ENCODE results near the gene FYB1. TPM values are rescaled to one million over a fixed set of nuclear protein-coding genes. Genes with fewer than 3 reads are reported as not detected.

The FYB1 gene
- total RNA-seq, 2 experiments from 2014 or later = 0.16 TPM; not detected in 1

DNA sequence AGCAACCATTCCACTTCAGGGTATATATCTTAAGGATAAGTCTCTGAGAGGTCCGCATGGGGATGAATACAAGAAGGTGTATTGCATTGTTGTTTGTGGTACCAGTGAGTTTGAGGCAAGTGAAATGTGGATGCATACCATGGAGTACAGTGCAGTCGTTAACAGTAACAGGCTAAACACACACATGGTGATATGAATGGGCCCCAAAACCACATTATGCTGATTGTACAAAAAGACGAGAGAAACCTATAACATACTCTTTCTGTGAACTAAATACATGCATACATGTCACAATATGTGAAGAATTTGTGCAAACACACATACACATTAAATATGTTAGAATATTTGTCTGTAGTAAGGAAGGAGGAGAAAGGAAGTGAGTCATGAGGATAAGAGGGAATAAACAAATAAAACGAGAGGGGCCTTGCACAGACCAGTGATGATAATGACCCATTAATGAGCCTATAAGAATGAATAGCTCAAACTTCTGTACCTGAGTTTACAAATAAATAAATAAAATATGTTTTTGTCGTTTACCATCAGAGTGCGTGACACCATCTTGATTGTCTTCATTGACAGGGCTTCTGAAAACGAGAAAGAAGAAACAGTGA is 78.7 kb downstream of the FYB1 start:
- H3K27ac ChIP-seq (ENCODE audit: low read depth, low read length, poor library complexity, severe bottlenecking) = no peak overlapping the region
- ChIA-PET CTCF (ENCODE audit: unreplicated experiment) (no interaction called here), POLR2A (interaction anchor here (0.8 kb wide), 1 partner anchor 40 kb away, joined by 3 read pairs; no protein-coding TSS in a partner anchor)
- H3K9me3 ChIP-seq (ENCODE audit: low read length) = no peaks in the 10 kb centered on the region
- DNase-seq (ENCODE audit: low spot score) = no peak
- H3K4me2 ChIP-seq (ENCODE audit: low read length) = no peak overlapping the region
- H3K4me1 ChIP-seq (ENCODE audit: insufficient read depth, low read length, poor library complexity, severe bottlenecking) = no peaks in the 10 kb centered on the region
- no peak overlapping the region for H2AFZ ChIP-seq (ENCODE audit: low read length)
- TF ChIP-seq, protein P1, sequence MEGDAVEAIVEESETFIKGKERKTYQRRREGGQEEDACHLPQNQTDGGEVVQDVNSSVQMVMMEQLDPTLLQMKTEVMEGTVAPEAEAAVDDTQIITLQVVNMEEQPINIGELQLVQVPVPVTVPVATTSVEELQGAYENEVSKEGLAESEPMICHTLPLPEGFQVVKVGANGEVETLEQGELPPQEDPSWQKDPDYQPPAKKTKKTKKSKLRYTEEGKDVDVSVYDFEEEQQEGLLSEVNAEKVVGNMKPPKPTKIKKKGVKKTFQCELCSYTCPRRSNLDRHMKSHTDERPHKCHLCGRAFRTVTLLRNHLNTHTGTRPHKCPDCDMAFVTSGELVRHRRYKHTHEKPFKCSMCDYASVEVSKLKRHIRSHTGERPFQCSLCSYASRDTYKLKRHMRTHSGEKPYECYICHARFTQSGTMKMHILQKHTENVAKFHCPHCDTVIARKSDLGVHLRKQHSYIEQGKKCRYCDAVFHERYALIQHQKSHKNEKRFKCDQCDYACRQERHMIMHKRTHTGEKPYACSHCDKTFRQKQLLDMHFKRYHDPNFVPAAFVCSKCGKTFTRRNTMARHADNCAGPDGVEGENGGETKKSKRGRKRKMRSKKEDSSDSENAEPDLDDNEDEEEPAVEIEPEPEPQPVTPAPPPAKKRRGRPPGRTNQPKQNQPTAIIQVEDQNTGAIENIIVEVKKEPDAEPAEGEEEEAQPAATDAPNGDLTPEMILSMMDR (conservative IDR thresholded peaks at IDR 0.05; ENCODE audit: low read length) = no peak
- TF ChIP-seq EZH2phosphoT487 (IDR thresholded peaks at IDR 0.05; ENCODE audit: borderline replicate concordance, low read depth, low read length) = no peak
- intact Hi-C loops (cut with micrococcal nuclease; ENCODE audit: unreplicated experiment) = no loop called here
- no peaks in the 10 kb centered on the region for H3K9me2 ChIP-seq (ENCODE audit: insufficient read depth, low read length)
- H4K20me1 ChIP-seq (ENCODE audit: insufficient read depth, low read length) = no peaks in the 10 kb centered on the region
- H3K79me2 ChIP-seq (ENCODE audit: insufficient read depth, low read depth, low read length) = no peaks in the 10 kb centered on the region
- H3K36me3 ChIP-seq (ENCODE audit: insufficient read depth, low read length) = no peaks in the 10 kb centered on the region
- no TSS peak for BruUV-seq (replicated peaks)
- H3K4me3 ChIP-seq (ENCODE audit: low read depth, low read length, poor library complexity, severe bottlenecking) = no peak overlapping the region

DNA sequence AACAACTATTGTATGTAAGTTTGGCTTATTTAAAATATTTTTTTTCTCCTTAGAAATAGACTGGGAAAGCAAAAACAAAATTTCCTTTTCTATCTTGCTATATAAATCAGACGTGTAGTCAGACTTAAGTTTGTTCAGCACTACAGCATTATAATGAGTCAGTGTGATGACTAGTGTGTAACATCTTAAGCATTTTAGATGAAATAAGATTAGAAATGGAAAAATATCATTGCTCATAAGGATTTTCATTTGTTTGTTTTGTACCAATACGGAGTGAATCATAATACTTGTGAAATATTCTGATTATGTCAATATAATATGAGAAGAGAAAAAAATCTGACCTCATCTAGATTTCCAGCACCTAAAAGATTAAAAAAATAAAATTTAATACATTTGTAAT is 80.5 kb downstream of the FYB1 start:
- intact Hi-C loops (cut with micrococcal nuclease; ENCODE audit: unreplicated experiment) = no loop called here
- Histone ChIP-seq H3K9me2 (ENCODE audit: insufficient read depth, low read length) (no peaks in the 10 kb centered on the region), H4K20me1 (ENCODE audit: insufficient read depth, low read length) (no peaks in the 10 kb centered on the region), H3K4me2 (ENCODE audit: low read length) (no peak overlapping the region), H3K4me3 (ENCODE audit: low read depth, low read length, poor library complexity, severe bottlenecking) (no peak overlapping the region), H3K27ac (ENCODE audit: low read depth, low read length, poor library complexity, severe bottlenecking) (no peak overlapping the region), H3K79me2 (ENCODE audit: insufficient read depth, low read depth, low read length) (no peaks in the 10 kb centered on the region), H3K4me1 (ENCODE audit: insufficient read depth, low read length, poor library complexity, severe bottlenecking) (no peaks in the 10 kb centered on the region), H3K9me3 (ENCODE audit: low read length) (no peaks in the 10 kb centered on the region), H2AFZ (ENCODE audit: low read length) (no peak overlapping the region), H3K36me3 (ENCODE audit: insufficient read depth, low read length) (no peaks in the 10 kb centered on the region)
- CTCF ChIA-PET (ENCODE audit: unreplicated experiment) = no interaction called here
- no peak for DNase-seq (ENCODE audit: low spot score)
- no TSS peak for BruUV-seq (replicated peaks)
- POLR2A ChIA-PET = no interaction called here
- TF ChIP-seq, protein P1 (conservative IDR thresholded peaks at IDR 0.05; ENCODE audit: low read length) = no peak
- no peak for TF ChIP-seq EZH2phosphoT487 (IDR thresholded peaks at IDR 0.05; ENCODE audit: borderline replicate concordance, low read depth, low read length)

DNA sequence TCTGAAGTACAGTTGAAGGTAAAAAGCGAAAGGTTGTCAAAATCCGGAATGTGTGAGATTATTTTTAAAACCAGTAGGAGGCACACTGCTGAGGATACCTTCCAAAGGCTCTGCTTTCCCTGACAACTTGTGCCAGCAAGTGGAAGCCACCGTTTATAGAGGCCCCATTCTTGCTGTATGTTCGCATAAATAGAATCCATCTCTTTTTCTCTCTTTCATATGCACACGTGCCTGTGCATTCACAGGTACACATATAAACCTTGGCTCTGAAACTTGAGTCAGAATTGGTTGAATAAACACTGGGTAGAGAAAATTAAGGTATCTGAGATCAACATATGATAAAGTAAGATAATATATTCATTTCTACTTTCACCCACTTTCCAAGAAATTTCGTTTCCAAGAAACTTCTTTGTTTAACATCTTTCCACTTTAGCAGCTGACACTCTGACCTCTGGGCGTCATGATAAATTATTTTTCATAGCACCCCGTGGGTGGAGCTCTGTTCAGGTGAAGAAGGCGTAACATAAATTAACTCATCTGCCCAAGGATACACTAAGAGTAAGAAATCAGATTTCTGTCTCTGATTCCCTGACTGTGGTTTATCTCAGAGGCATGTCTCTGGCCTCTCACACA is 81.4 kb downstream of the FYB1 start:
- intact Hi-C loops (cut with micrococcal nuclease; ENCODE audit: unreplicated experiment) = no loop called here
- Histone ChIP-seq H3K79me2 (ENCODE audit: insufficient read depth, low read depth, low read length) (no peaks in the 10 kb centered on the region), H3K4me2 (ENCODE audit: low read length) (no peak overlapping the region), H2AFZ (ENCODE audit: low read length) (no peak overlapping the region), H3K4me3 (ENCODE audit: low read depth, low read length, poor library complexity, severe bottlenecking) (no peak overlapping the region), H4K20me1 (ENCODE audit: insufficient read depth, low read length) (no peaks in the 10 kb centered on the region), H3K9me3 (ENCODE audit: low read length) (no peaks in the 10 kb centered on the region), H3K9me2 (ENCODE audit: insufficient read depth, low read length) (no peaks in the 10 kb centered on the region), H3K36me3 (ENCODE audit: insufficient read depth, low read length) (no peaks in the 10 kb centered on the region), H3K4me1 (ENCODE audit: insufficient read depth, low read length, poor library complexity, severe bottlenecking) (no peaks in the 10 kb centered on the region), H3K27ac (ENCODE audit: low read depth, low read length, poor library complexity, severe bottlenecking) (no peak overlapping the region)
- ChIA-PET POLR2A (no interaction called here), CTCF (ENCODE audit: unreplicated experiment) (no interaction called here)
- no TSS peak for BruUV-seq (replicated peaks)
- no peak for DNase-seq (ENCODE audit: low spot score)
- TF ChIP-seq, protein P1 (conservative IDR thresholded peaks at IDR 0.05; ENCODE audit: low read length) = no peak
- TF ChIP-seq EZH2phosphoT487 (IDR thresholded peaks at IDR 0.05; ENCODE audit: borderline replicate concordance, low read depth, low read length) = no peak
